DLD1 (cell line): ENCODE results near the gene ERC2.

Experiments used
- in situ Hi-C: cut with HindIII; loops from 2 replicates; pipeline ENCODE4 v1.10.0; 2017; ENCODE audit warnings: low sequenced_read_pairs

ERC2 gene

GRCh38 chr3:56132762-56133161, 335.5 kb downstream of the ERC2 start:
- in situ Hi-C loops, result no loop called here

GRCh38 chr3:56131974-56132590, 336.2 kb downstream of the ERC2 start:
- in situ Hi-C loops, result no loop called here

DNA sequence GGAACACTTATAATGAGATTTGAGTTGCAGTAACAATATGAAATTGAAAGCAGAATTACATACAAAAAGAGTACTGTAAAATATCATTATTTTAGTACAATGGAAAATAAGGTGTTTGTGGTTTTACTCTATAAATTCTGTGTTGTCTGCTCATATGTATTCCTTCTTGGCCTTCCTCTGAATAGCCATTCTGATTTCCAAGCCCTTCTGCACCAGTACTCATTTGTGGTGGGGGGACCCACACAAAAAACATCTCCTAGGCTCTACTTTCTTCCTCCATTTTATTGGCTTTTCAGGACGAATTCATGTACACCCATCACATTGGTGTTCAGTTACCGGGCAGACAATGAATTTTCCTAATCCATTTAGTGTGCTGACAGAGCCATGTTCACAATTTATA, 338.2 kb downstream of the ERC2 start:
- in situ Hi-C loops, result no loop called here

DNA sequence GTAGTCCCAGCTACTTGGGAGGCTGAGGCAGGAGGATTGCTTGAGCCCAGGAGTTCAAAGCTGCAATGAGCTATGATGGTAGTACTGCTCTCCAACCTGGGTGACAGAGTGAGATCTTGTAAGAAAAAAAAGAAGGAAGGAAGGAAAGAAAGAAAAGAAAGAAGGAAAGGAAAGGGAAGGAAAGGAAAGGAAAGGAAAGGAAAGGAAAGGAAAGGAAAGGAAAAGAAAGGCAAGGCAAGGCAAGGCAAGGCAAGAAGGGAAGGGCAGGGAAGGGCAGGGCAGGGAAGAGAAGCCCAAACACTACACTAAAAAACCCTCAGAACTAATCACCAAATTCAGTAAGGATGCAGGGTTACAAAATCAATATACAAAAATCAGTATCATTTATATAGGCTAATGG, 341.6 kb downstream of the ERC2 start:
- in situ Hi-C loops, result no loop called here

DNA sequence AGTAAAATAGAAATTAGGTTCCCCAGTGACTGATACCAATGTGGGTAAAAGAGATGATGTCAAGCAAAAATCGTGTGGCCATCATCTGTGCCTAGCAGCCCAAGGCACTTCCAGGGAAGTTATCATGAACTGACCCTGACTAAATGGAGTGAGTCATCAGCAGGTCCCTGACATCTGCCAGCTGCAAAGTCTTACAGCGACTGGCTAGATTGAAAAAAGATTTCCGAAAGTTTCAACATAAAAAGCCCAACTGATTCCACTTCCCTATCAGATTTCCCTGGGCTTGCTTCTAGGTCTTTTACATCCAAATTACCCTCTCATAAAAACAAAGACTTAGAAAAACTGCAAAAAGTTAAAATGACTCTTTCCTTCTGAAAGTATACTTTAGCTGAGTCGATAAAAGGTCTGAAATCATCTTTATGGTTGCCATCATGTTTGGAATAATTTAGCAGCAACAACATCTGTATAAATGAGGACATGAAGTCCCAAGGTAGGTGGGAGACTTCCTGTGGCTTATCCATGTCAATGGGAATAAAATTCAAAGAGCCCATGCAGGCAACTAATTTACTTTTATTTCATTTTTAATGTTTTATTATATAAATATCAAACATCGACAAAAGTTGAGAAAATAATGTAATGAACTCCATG, 342.8 kb downstream of the ERC2 start:
- in situ Hi-C loops, result no loop called here

DNA sequence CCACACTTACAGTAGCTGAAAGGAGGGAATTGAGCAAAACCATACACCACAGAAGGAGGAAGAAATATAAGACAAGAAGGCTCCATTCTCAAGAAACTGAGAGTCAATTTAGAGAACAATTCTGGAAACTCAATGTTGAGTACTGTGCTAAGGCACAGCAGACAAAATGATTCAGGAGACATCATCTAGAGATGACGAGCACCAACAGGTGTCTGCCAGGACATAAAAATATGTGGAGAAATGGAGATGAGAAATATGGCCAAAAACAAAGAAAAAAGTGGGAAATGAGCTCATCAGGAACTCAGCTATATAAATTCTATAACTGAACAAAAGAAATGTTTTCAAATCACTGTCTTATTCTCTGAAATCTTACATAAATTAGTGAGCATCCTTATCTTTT, 343.7 kb downstream of the ERC2 start:
- in situ Hi-C loops, result no loop called here

DNA sequence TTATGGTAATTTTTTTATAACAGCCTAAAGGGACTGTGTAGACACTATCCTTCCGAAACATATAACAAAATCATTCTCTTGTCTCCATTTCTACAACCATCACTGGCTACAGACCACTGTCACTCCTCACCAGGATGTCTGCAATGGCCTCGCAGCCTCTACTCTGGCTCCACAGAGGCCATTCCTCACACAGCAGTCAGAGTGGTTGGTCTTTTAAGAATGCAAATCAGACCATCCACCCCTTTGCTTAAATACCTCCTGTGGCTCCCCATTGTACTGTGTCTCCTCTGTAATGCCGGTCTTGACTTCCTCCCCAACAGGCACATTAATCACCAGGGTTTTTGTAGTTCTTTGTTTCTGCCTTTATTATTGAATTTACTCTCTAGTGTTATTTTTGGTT, 344.8 kb downstream of the ERC2 start:
- in situ Hi-C loops, result no loop called here

DNA sequence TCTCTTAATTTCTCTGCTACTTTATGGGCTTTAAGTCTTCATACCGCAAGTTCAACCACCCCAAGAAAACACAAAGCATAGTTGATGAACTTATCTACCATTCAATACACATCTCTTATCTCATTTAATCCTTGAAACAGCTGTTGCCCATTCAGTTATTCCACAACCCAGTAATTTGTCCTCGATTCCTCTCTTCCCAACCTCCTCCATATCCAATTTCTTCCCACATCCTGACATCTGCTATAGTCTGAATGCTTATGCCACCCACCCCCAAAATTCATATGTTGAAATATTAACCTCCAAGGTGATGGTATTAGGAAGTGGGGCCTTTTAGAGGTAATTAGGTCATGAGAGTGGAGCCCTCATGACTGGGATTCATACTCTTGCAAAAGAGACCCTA, 345.4 kb downstream of the ERC2 start:
- in situ Hi-C loops, result no loop called here

DNA sequence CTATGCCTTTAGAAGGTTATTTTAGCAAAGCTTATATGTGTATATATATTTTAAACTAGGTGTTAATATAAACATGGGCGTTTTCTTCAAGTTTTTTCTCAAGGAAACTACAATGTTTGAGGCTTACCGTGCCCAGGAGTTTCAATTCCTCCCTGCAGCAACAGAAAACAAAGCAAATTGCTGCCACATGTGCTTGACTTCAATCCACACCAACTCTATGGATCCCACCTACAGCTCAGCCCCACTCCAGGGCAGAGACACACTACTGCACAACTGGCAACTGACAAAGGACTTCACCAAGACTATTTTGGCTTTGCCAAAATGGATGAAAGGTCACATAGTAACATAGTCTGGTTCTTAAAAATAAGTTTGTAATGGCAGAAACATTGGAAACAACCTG, 346.6 kb downstream of the ERC2 start:
- in situ Hi-C loops, result no loop called here

- in situ Hi-C loops, result no loop called here
Measured at GRCh38 chr3:56119575-56120349, 348.5 kb downstream of the ERC2 start.

DNA sequence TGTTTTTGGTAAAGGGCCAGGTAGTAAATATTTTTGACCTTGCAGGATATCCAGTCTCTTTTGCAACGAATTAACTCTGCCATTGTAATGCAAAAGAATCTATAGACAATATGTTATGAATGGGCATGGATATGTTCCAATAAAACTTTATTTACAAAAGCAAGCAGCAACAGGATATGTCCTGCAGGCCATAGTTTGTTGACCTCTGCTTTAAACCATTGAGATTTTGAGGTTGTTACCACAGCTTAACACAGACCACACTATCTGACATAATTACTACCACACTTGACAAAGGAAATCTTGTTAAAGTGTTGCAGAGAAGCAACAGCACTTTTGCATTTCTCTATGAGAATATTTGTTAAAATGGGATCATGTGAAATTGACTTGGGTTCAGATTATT, 349.3 kb downstream of the ERC2 start:
- in situ Hi-C loops, result no loop called here

DNA sequence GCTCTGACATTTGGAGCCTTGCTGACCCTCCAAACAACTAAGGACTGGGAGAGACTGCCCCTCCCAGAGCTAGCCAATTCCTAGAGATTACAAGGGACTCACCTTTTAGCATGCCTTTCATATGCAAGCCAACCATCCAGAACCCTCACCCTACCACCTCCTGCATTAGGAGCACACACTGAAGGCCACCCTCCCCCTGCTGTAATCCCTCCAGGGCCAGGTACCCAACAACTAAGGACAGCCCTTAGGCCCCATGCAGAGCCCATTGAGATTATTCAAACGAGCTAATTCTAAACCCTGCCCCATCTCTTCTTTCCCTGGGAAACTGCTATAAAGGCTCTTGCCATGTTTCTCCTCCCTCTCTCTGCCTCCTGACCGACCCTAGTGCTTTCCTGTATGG, 352.6 kb downstream of the ERC2 start:
- in situ Hi-C loops, result no loop called here

GRCh38 chr3:56115199-56115598, 353.1 kb downstream of the ERC2 start:
- in situ Hi-C loops, result no loop called here

DNA sequence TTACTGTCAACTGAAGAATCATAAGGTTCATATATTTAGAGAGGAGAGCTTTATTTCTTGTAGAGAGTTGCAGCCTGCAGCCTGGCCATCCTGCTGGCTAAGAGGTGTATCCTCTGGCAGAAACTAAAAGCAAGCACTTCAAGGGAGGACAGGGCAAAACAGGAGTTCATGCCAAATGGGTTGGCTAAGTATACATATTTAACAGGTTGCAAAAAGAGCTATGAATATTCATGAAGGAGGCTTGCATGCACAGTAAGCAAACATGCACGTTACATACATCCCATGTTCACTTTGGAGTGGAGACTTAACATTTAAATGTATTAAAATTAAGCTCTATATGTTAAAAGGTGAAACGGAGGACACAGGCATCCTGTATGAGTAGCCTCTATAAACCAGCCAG, 354.4 kb downstream of the ERC2 start:
- in situ Hi-C loops, result no loop called here

DNA sequence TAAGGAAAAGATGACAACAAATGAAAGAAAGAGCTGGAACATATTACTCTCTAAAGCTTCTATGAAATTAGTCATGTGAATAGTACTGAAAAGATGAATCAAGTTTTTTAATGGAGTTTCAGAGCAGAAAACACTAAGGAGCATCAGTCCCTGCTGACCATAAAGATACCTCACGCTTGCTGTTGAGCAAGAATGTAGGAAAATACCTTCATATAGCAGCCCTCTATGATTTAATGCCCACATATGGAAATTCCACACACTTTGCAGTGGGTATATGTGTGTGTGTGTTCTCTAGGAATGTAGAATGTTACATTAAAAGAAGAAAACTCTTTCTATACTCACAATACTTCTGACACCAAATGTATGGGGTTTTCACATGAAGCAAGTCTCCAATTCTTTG, 355.0 kb downstream of the ERC2 start:
- in situ Hi-C loops, result no loop called here

GRCh38 chr3:56111606-56112304, 356.5 kb downstream of the ERC2 start:
- in situ Hi-C loops, result no loop called here

DNA sequence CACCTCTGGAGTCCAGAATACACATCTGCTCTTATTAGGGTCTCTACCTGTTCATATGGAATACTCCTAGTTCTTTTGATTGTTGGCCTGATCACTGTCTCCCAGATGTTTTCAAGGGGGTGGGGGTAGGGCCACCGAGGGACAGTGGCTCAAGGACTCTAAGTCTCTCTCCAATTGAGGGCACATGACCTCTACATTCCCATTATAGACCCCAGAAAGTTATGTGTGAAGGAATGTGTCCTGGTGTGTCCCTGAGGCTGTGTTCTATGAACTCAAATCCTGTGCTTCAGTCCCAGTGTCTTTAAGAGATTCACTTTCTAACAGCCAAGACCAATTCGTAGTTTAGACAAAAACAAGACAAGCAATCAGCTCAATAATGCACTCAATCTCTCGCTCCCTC, 357.4 kb downstream of the ERC2 start:
- in situ Hi-C loops, result no loop called here

DNA sequence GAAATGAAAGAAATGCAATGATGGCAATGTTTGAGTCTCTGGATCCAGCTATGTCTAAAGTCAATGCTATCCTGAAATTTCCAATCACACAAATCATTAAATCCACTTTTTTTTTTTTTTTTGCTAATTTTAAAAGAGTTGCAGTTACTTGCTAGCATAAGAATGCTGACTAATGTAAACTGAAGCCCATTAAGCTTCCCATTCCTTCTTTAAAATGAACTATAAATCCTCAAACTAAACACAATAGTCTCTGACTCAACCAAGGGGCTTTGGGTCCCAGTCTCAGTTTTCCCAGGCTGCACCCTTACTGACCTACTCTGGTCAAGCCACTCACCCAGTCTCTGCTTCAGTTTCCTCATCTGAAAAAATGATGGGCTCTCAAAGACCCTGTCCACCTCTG, 361.1 kb downstream of the ERC2 start:
- in situ Hi-C loops, result no loop called here

DNA sequence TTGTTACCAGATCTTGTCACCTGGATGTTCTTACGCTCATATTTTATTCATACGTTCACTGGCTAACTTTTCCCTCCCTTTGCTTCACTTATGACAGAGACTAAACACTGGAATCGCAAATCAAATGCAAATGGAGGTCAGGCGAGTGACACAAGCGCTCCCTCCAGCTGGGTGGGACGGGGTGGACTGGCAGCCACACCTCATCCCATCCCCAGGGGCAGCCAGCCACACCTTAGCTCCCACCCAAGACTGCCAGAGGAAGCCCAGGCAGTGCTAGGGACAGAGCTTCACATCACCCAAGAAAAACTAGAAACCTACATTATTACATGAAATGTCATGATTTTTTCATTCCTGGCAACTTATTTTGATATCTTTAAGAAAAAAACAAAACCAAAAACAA, 366.2 kb downstream of the ERC2 start:
- in situ Hi-C loops, result no loop called here

GRCh38 chr3:56101576-56101975, 366.7 kb downstream of the ERC2 start:
- in situ Hi-C loops, result no loop called here

DNA sequence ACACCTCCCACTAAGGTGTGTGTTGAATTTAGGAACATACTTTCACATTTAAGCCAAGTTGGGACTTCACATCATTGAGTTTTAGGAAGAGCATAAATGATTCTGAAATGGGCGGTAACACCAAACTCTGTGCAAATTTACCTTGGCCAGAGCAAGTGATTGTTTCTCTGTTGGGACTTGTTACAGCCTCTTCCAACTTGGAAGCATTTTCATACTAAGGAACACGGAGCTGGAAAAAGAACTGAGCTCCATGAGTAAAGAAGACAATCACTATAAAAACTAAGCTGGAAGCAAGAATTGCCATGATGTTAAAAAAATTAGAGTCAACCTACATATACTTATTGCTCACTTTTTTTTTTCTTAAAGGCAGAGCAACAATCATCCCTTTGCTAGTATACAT, 371.3 kb downstream of the ERC2 start:
- in situ Hi-C loops, result no loop called here

GRCh38 chr3:56094170-56094569, 374.1 kb downstream of the ERC2 start:
- in situ Hi-C loops, result no loop called here
